ENCODE data around the gene KRT3. TPM values are rescaled to one million over a fixed set of nuclear protein-coding genes. Genes with fewer than 3 reads are reported as not detected.

Gene KRT3
- not detected in 2 replicates for total RNA-seq

GRCh38 chr12:52795694-52796428 lies at the start of gene KRT3:
TSS of gene KRT3 (minus strand) at chr12:52796117. CDS start at chr12:52796042, 75 bp downstream.

GRCh38 chr12:52833922-52834726 lies 38.2 kb upstream of the KRT3 start, which contains the start of gene KRT79:
TSS of gene KRT79 (minus strand) at chr12:52834311. CDS start at chr12:52834260, 51 bp downstream.

DNA sequence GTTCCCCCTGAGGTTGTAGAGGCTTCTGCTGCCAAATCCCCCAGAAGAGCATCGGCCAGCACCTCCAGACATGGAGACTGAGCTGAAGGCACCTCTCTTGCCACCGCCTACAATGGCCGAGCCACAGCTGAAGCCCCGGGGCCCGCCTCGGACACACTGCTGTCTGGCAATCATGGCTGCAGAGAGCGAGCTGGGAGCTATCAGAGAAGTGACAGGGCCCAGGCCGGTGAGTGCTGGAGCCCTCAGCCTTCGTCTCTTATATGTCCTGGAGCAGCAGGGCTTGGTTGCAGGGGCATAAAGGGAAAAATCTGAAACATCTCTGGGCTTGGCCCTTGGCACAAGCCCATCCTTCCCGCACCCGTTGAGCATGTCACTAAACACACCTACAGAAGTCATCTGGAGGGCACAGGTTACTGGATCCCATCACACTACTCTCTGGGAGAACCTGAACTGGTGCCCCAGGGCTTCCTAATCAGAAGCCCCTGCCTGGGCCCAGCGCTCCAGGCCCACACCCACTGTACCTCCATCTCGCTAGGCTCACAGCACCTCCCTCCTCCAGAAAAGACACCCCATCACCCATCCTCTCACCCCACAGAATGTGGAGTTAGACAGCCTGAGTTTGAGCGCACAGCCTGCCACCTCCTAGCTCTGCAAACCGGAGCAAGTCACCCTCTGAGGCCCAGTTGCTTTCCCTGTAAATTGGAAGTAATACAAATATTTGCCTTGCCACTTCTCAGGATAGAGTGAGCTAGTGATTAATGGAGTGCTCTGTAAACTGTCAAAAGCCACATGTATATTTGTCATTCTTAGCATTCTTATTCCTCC lies 18.2 kb upstream of the KRT3 start, which contains the start of gene KRT4:
Gene KRT4 (minus strand): TSS at position 232 of the 825 bp plus-strand sequence. CDS start 58 bp downstream, at position 174.

DNA sequence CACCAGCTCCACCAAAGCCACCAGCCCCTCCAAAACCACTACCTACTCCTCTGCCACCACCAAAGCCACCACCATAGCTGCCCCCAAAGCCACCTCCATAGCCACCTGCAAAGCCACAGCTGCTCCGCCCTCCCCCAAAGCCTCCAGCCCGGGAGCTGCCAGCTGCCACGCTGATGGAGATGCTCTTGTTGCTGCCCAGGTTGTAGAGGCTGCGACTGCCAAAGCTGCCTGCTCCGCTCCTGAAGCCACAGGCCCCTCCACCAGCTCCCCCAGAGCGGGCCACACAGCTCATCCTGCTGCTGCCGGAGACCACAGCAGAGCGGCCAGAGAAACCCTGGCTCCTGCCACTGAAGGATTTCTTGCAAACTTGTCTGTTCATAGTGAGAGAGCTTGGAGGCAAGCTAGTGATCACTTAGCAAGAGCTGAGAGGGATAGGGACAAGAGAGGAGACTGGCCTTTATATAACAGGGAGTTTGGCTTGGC lies 19.0 kb downstream of the KRT3 start, which contains the start of gene KRT76:
Gene KRT76 (minus strand): TSS at position 433 of the 483 bp plus-strand sequence. CDS start 54 bp downstream, at position 379.

Other genes with a start within 250 kb of the KRT3 start
- not detected in 2 replicates for gene KRT71, start 243.0 kb downstream of the KRT3 start, total RNA-seq
- not detected in 2 replicates for gene KRT74, start 222.3 kb downstream of the KRT3 start, total RNA-seq
- not detected in 2 replicates for gene KRT72, start 194.7 kb downstream of the KRT3 start, total RNA-seq
- gene KRT73, start 177.6 kb downstream of the KRT3 start, total RNA-seq = not detected in 2 replicates
- gene KRT2, start 143.9 kb downstream of the KRT3 start, total RNA-seq = not detected in 2 replicates
- gene KRT1, start 115.7 kb downstream of the KRT3 start, total RNA-seq = not detected in 2 replicates
- gene KRT77, start 92.6 kb downstream of the KRT3 start, total RNA-seq = not detected in 2 replicates
- gene KRT76, start 18.8 kb downstream of the KRT3 start, total RNA-seq = not detected in 2 replicates
- not detected in 2 replicates for gene KRT4, start 18.0 kb upstream of the KRT3 start, total RNA-seq
- gene KRT79, start 38.2 kb upstream of the KRT3 start, total RNA-seq = not detected in 2 replicates
- not detected in 2 replicates for gene KRT78, start 52.9 kb upstream of the KRT3 start, total RNA-seq
- gene KRT8, start 109.0 kb upstream of the KRT3 start, total RNA-seq = 226 and 547 TPM in 2 replicates
- gene KRT18, start 153.0 kb upstream of the KRT3 start, total RNA-seq = 325 and 738 TPM in 2 replicates
- gene EIF4B, start 210.3 kb upstream of the KRT3 start, total RNA-seq = 1,104 and 1,171 TPM in 2 replicates